HG02678 (cell line): Measurements from ENCODE around the gene VPREB1.
"Not testable (repeated sequence)": the region's sequence is repeated elsewhere in the genome, so short reads cannot be mapped to it uniquely, and the experiment has no call there.

Experiments
- ATAC-seq: cut with Tn5 transposase; IDR thresholded peaks from one replicate; pipeline ENCODE4 v1.9.1; 2021; ENCODE audit warnings: mild to moderate bottlenecking, moderate library complexity; ENCODE audit not compliant: unreplicated experiment

The VPREB1 gene

DNA sequence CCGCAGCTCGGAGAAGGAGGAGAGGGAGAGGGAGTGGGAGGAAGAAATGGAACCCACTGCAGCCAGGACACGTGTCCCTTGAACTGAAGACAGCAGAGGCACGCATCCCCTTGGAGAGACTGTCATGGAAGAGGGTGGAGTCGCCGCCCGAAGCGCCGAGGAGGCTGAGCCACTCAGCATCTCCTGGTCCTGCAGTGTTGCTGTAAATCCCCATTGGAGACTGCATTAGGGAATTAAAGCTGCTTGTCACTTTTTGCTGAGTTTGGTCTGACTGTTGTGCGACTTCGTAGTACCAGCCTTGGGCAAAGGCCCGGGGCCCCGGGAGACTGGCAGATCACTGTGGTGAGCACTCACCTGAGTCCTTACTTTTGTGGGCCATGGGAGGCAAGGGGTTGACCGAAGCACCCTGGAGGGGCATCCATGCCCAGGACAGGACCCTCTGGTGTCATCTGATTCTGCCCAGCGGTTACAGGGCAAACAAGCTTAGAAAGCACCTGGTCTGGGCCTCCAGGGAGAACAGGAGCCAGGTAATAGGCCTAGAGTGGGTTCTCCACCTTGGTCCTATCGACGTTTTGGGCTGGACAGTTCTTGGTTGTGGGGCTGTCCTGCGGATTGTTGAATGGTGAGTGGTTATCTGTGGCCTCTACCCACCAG lies 797 bp downstream of the VPREB1 start:
- ATAC-seq: no peak

DNA sequence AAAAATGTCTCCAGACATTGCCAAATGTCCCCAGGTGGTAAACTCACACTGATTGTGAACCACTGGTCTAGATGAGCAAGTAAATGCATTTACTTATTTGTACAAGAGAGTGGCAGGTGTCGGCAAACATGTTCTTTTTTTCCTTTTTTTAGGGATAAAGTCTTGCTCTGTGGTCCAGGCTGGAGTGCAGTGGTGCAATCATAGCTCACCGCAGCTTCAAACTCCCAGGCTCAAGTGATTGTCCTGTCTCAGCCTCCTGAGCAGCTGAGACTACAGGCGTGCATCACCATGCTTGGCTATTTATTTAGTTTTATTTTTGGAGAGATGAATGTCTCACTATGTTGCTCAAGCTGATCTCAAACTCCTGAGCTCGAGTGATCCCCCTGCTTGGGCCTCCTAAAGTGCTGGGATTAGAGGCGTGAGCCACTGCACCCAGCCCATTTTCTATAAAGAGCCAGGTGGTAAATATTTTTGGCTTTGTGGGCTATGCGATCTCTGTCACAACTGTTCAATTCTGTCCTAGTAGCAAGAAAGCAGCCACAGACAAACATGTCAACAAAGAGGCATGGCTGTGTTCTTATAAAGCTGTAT lies 1.4 kb downstream of the VPREB1 start:
- no peak for ATAC-seq

DNA sequence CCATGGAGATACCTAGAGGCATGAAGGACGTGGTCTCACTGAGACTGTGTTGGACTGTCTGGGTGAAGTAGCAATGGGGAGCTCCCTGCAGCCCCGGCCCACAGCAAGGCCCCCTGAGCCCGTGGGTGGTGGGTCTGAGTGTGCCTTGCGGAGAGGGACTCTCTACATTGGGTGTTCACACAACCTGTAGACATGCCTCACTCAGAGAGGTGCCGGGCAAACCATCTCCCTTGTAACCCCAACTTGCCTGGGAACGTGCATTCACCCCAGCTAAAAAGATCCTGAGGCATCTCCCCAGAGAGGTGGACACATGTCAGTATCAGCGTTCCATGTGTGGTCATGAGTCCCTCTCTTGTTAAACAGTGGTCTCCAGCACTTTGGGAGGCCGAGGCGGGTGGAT lies 2.1 kb downstream of the VPREB1 start:
- no peak for ATAC-seq

DNA sequence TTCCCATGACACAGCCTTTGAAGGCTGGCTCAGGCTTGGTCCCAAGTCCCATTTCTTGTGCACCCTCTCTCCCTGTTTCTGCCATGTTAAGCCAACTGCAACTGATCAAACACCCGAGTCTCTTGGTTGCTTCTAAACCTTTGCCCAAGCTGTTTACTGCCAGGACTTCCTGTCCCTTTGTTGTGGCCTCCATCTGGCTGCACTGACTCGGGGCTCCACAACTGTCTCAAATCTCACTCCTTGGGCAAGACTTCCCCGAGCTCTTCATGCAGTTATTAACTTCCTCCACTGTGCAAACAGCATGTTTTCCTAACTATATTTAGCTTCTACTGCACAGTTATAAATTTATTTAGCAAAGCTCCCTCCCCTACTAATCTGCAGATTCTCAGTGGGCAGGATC lies 4.3 kb downstream of the VPREB1 start:
- no peak for ATAC-seq

DNA sequence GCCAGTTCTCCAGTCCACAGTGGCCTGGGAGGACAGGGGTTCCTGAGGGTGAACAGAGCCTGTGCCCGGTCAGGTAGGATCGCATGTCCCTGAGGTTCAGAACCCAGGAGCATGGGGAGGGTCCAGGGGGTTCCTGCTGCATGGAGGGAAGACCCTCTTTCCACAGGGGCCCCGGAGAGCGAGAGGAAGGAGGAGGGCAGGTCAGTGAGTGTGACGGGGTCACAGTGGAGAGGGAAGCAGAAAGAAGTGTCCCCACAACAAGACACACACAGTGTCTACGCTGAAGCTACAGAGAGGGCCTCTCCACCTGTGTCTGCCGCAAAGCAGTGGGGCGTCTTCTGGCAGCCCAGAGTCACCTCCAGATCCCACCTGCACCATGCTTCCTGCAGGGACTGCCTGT lies 6.1 kb downstream of the VPREB1 start:
- not testable (repeated sequence) for ATAC-seq

DNA sequence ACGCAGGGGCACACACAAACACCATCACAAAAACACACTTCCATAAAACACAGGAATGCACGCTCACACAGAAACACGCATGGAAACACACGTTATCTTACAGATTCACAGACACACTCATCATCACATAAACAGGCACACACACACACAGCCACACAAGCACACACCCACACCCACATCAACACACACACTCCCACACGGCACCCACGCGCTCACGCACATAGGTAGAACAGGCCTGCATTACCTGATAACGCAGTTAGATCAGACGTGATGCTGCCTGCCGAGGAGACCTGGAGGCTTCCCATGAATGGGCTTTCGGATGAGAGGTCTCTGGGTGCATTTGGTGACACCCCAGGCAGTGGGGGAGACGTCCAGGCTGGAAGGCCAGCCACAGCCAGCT lies 11.5 kb downstream of the VPREB1 start:
- ATAC-seq: not testable (repeated sequence)

DNA sequence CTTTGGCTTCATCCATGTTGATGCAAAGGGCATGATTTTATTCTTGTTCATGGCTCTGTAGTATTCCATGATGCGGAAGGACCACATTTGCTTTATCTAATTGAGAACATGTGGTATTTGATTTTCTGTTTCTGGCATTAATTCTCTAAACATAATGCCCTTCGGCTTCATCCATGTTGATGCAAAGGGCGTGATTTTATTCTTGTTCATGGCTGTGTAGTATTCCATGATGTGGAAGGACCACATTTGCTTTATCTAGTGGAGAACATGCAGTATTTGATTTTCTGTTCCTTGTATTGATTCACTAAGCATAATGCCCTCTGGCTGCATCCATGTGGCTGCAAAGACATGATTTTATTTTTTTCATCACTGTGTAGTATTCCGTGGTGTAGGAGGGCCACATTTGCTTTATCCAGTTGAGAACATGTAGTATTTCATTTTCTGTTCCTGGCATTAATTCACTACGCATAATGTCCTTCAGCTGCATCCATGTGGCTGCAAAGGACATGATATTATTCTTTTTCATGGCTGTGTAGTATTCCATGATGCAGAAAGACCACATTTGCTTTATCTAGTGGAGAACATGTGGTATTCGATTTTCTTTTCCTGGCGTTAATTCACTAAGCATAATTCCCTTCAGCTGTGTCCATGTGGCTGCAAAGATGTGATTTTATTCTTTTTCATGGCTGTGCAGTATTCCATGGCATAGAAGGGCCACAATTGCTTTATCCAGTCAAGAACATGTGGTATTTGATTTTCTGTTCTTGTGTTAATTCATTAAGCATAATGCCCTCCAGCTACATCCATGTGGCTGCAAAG lies 14.2 kb downstream of the VPREB1 start:
- not testable (repeated sequence) for ATAC-seq

DNA sequence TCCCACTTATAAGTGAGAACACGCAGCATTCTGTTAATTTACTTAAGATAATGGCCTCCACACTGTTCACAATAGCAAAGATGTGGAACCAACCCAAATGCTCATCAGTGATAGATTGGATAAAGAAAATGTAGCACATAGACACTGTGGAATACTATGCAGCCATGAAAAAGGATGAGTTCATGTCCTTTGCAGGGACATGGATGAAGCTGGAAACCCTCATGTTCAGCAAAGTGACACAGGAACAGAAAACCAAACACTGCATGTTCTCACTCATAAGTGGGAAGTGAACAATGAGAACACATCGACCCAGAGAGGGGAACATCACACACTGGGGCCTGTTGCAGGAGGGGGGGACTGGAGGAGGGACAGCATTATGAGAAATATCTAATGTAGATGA lies 15.6 kb downstream of the VPREB1 start:
- not testable (repeated sequence) for ATAC-seq

DNA sequence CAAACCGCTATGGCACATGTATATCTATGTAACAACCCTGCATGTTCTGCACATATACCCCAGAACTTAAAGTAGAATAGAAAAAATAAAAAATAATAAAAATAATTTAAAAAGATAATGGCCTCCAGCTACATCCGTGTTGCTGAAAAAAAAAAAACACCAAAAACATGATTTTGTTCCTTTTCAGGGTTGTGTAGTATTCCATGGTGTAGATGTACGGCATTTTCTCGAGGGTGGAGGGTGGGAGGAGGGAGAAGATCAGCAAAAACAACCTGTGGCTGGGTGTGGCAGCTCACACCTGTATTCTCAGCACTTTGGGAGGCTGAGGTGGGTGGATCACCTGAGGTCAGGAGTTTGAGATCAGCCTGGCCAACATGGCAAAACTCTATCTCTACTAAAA lies 16.0 kb downstream of the VPREB1 start:
- not testable (repeated sequence) for ATAC-seq

DNA sequence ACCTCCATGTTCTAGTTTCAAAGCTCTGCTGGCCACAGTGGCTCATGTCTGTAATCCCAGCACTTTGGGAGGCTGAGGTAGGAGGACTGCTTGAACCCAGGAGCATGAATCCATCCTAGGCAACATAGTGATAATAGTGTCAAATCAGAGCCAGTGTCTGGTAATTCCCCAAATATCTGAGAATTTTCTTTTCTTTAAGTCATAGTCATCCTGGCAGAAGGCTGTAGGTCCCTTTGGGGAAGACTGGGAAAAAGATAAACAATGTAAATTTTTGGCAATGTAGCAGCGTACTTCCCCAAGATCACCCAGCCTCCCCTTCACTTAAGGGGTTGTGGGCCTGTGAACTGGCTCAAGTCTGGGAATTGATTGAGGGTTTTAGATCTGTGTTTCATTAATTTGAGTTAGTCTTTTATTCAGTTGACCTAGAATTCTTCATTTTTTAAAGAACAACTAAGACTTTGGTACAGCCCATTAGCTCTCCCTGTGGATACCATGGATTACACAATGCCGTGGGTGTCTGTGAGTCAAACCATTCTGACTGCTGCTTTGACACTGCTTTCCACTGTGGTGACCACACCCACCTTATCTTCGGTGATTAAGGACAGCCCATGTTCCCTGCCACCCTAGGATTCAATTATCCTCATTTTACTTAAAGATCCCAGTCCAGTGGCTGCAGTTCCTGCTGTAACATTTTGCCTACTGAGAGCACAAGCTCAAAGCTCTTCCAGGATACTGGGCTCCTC lies 17.9 kb downstream of the VPREB1 start:
- ATAC-seq: not testable (repeated sequence)

DNA sequence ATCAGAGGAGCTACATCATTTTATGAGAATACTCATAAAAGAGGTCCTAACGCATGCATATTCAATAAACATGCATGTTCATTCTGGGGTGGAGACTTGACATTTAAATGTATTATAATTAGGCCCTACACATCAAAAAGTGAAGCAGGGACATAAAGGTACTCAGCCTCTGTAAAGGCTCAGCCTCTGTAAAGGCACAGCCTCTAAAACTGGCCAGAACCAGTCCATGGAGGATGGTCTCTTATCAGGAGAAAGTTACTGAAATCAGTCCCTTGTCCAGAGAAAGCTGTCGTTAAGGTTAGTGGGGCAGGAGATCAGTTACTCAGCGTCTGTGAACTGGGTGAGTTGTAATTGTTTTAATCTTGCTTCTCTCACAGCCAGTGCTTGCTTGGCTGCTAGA lies 19.2 kb downstream of the VPREB1 start:
- ATAC-seq: not testable (repeated sequence)

DNA sequence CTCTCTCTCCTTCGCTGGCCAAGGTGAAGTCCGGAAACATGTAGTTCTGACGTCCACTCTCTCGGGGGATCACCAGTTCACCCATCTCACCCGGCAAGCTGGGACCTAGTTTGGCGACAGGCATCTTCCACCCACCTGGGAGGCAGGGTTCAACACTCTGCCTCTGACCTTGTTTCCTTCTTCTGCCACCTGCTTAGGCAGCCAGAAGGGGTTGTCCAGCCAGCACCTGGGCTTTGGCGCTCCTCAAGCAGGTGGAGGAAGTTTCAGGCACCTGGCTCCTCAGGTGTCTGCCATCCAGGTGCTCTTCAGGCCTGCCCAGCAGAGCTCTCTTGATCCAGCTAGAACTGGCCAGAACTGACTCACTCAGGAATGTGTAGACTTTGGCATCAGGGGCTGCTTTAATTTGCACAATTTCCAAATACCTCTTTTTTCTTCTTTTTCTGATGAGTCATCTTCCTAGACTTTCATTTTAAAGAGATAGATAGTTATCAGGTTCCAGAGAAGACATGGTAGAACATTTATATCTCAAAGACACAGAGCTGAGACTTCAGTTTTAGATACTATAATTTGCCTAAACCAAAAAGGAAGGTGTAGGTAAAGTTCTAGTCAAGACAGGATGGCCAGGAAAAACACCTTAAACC lies 25.6 kb downstream of the VPREB1 start:
- not testable (repeated sequence) for ATAC-seq

DNA sequence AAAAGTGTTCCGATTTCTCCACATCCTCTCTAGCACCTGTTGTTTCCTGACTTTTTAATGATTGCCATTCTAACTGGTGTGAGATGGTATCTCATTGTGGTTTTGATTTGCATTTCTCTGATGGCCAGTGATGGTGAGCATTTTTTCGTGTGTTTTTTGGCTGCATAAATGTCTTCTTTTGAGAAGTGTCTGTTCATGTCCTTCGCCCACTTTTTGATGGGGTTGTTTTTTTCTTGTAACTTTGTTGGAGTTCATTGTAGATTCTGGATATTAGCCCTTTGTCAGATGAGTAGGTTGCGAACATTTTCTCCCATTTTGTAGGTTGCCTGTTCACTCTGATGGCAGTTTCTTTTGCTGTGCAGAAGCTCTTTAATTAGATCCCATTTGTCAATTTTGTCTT lies 32.8 kb downstream of the VPREB1 start:
- ATAC-seq: not testable (repeated sequence)

DNA sequence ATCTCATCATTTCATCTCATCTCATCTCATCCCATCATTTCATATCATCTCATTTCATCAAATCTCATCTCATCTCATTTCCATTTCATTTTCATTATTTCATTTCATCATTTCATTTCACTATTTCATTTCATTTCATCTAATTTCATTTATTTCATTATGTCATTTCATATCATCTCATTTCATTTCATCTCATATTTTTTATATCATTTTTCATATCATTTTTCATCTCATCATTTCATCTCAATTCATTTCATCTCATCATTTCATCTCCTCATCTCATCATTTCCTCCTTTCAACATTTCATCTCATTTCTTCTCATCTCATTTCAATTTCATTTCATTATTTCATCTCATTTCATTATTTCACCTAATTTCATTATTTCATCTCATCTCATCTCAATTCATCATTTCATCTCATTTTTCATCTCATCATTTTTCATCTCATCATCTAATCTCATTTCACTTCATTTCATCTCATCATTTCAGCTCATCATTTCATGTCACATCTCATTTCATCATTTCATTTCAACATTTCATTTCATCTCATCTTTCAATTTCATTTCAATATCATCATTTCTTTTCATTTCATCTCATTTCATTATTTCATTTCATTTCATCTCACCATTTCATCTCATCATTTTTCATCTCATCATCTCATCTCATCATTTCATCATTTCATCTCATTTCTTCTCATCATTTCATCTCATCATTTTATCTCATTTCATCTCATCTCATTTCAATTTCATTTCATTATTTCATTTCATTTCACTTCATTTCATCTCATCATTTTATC lies 40.6 kb downstream of the VPREB1 start:
- not testable (repeated sequence) for ATAC-seq

DNA sequence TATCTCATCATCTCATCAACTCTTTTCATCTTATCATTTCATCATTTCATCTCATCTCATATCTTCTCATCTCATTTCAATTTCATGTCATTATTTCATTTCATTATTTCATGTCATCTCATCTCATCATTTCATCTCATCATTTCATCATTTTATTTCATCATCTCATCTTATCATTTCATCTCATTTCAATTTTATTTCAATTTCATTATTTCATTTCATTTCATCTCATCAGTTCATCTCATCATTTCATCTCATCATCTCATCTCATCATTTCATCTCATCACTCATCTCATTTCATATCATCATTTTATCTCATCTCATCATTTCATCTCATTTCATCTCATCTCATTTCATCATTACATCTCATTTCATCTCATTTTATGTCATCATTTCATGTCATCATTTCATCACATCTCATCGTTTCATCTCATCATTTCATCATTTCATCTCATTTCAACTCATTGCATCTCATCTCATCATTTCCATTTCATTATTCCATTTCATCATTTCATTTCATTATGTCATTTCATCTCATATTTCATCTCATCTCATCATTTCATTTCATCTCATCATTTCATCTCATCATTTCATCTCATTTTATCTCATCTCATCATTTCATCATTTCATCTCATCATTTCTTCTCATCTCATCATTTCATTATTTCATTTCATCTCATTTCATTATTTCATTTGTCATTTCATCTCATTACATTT lies 42.0 kb downstream of the VPREB1 start:
- ATAC-seq: not testable (repeated sequence)

DNA sequence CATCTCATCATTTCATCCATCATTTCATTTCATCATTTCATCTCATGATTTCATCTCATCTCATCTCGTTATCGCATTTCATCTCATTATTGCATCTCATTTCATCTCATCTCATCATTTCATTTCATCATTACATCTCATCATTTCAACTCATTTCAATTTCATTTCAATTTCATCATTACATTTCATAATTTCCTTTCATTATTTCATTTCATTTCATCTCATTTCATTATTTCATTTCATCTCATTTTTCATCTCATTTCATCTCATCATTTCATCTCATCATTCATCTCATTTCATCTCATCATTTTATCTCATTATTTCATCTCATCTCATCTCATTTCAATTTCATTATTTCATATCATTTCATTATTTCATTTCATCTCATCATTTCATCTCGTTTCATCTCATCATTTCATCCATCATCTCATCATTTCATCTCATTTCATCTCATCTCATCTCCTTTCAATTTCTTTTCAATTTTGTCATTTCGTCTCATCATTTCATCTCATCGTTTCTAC lies 42.6 kb downstream of the VPREB1 start:
- not testable (repeated sequence) for ATAC-seq

DNA sequence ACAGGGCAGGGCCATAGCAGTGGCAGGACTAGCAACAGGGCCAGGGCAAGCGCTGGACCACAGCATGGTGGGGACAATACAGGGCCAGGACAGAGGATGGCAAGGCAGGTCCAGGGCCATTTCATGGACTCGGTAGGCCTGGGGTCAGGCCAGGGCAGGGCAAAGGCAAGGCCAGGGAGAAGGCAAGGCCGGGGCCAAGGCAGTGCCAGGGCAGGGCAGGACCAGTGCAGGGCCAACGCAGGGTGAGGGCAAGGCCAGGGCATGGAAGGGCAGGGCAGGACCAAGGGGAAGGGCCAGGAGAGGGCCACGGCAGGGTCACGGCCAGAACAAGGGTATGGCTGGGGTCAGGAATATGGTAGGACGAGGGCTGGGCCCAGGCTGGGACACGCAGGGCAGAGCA lies 45.1 kb downstream of the VPREB1 start:
- ATAC-seq: not testable (repeated sequence)

DNA sequence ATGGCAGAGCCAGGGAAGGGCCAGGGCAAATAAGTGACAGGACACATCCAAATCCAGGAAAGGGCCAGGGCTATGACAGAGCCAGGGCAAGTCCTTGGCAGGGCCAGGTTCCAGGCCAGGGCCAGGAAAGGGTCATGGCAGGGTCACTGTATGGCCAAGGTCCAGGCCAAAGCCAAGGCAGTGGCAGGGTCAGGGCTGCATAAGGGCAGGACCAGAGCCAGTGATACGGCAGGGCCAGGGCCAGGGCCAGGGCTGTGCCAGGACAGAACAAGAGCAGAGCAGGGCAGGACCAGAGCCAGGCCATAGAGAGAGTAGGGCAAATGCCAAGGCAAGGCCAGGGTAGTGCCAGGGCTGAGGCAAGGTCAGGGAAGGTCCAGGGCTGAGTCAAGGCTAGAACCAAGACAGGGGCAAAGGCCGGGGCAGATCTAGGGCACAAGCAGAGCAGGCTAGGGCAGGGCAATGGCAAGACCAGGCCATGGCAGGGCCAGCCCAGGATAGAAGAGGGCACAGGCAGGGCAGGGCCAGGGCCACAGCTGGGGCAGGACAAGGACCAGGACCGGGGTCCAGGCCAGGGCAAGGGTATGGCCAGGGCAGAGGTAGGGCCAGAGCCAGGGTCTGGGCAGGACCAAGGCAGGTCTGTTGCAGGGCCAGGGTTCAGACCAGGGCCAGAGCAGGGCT lies 46.7 kb downstream of the VPREB1 start:
- ATAC-seq: not testable (repeated sequence)
